Measurements from ENCODE around the gene NRG4.
"Not testable (repeated sequence)": the region's sequence is repeated elsewhere in the genome, so short reads cannot be mapped to it uniquely, and the experiment has no call there.

The NRG4 gene

GRCh38 chr15:76011627-76012551, at the start of gene NRG4:
TSS of gene NRG4 (minus strand) at chr15:76012424. CDS start at chr15:76011230, 1,194 bp downstream.
- no peak for DNase-seq

- DNase-seq, result no peak
These were observed 49.5 kb upstream of the NRG4 start for GRCh38 chr15:76061700-76062099.

GRCh38 chr15:76060118-76060989, 48.1 kb upstream of the NRG4 start:
- peak; percentile 1 for DNase-seq

- DNase-seq, result peak; percentile 4
These were observed 47.3 kb upstream of the NRG4 start, which contains the start of gene TMEM266 for GRCh38 chr15:76059320-76060117. TSS of gene TMEM266 (plus strand) at chr15:76059985. CDS start at chr15:76134264, 74,279 bp downstream.

GRCh38 chr15:76058714-76059319, 46.6 kb upstream of the NRG4 start:
- peak; percentile 2 for DNase-seq

- DNase-seq, result peak; percentile 30
These were observed 45.2 kb upstream of the NRG4 start for GRCh38 chr15:76057332-76058000.

- DNase-seq, result no peak
These were observed 44.7 kb upstream of the NRG4 start for GRCh38 chr15:76056931-76057330.

GRCh38 chr15:76054201-76054600, 42.0 kb upstream of the NRG4 start:
- not testable (repeated sequence) for DNase-seq

- DNase-seq, result no peak
These were observed 26.3 kb upstream of the NRG4 start for GRCh38 chr15:76038512-76038911.

GRCh38 chr15:76035593-76035992, 23.4 kb upstream of the NRG4 start:
- no peak for DNase-seq

GRCh38 chr15:76034111-76034510, 21.9 kb upstream of the NRG4 start:
- DNase-seq, result no peak

GRCh38 chr15:76033438-76033837, 21.2 kb upstream of the NRG4 start:
- no peak for DNase-seq

GRCh38 chr15:76032046-76032445, 19.8 kb upstream of the NRG4 start:
- no peak for DNase-seq

GRCh38 chr15:76024021-76024768, 12.0 kb upstream of the NRG4 start:
- DNase-seq, result no peak

- DNase-seq, result not testable (repeated sequence)
These were observed 1.2 kb upstream of the NRG4 start for GRCh38 chr15:76013470-76013869.

GRCh38 chr15:76010613-76011012, 1.6 kb downstream of the NRG4 start:
- no peak for DNase-seq

GRCh38 chr15:76006136-76006778, 6.0 kb downstream of the NRG4 start:
- DNase-seq, result no peak

GRCh38 chr15:76003364-76003763, 8.9 kb downstream of the NRG4 start:
- DNase-seq, result no peak

- no peak for DNase-seq
These were observed 16.6 kb downstream of the NRG4 start for GRCh38 chr15:75995611-75996010.

GRCh38 chr15:75994220-75994619, 18.0 kb downstream of the NRG4 start:
- DNase-seq, result no peak
